WERI-Rb-1 (cell line): ENCODE data around the gene OTX1.

Source experiments
- DNase-seq: peaks from one replicate; pipeline ENCODE4 v3.0.0-alpha.2; 2020
- H3K27ac ChIP-seq: fragments of 250-450 bp; sonication (Bioruptor Pico); 2 replicates; pipeline ENCODE4 v1.5.1; 2020; ENCODE audit warnings: mild to moderate bottlenecking, moderate library complexity
- H3K27me3 ChIP-seq: fragments of 250-450 bp; sonication (Bioruptor Pico); 2 replicates; pipeline ENCODE4 v1.5.1; 2021; ENCODE audit warnings: mild to moderate bottlenecking, low read depth, moderate library complexity; ENCODE audit not compliant: insufficient read depth, severe bottlenecking
- H3K36me3 ChIP-seq: fragments of 250-450 bp; sonication (Bioruptor Pico); 2 replicates; pipeline ENCODE4 v1.5.1; 2020; ENCODE audit warnings: mild to moderate bottlenecking, moderate library complexity
- H3K4me3 ChIP-seq: 2 replicates; pipeline ENCODE4 v1.5.1; 2011; ENCODE audit warnings: low read depth, mild to moderate bottlenecking, control low read depth, low read length
- H3K9me3 ChIP-seq: fragments of 250-450 bp; sonication (Bioruptor Pico); 2 replicates; pipeline ENCODE4 v1.5.1; 2021; ENCODE audit warnings: mild to moderate bottlenecking, moderate library complexity; ENCODE audit not compliant: severe bottlenecking
- CTCF ChIP-seq: IDR thresholded peaks from 2 replicates; pipeline ENCODE4 v1.5.1; 2011; ENCODE audit warnings: low read depth, mild to moderate bottlenecking, control low read depth, inconsistent platforms, low read length

OTX1 gene

DNA sequence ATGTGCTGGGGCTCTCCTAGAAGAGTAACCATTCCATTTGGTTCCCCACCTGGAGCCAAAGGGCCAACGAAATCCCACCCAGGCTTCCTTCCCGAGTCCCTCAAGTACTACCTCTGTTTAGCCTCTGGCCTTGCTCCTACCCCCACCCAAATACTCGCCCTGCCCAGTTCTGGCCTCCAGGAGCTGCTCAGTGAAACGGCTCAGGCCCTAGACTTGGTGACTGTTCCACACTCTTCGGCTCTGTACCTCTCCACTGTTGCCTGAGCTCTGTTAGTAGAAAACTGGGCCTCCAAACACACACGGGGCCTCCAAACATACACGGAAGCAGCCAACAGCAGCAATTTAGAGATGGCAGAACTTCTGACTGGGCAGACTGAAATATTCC is 4.2 kb downstream of the OTX1 start:
- Histone ChIP-seq H3K4me3 (no peak overlapping the region), H3K27ac (no peak overlapping the region), H3K27me3 (peaks cover 76% of the 10 kb centered on the region), H3K9me3 (peaks cover 10% of the 10 kb centered on the region), H3K36me3 (no peaks in the 10 kb centered on the region)
- DNase-seq: no peak
- no peak for TF ChIP-seq CTCF

GRCh38 chr2:63055226-63056106 is 4.8 kb downstream of the OTX1 start:
- DNase-seq: peak; percentile 16
- H3K27ac ChIP-seq: no peak overlapping the region
- H3K27me3 ChIP-seq: peaks cover 77% of the 10 kb centered on the region
- no peak for TF ChIP-seq CTCF
- H3K36me3 ChIP-seq: no peaks in the 10 kb centered on the region
- no peak overlapping the region for H3K4me3 ChIP-seq
- peaks cover 10% of the 10 kb centered on the region for H3K9me3 ChIP-seq

GRCh38 chr2:63056107-63057050 is 5.7 kb downstream of the OTX1 start:
- Histone ChIP-seq H3K9me3 (peaks cover 10% of the 10 kb centered on the region), H3K27me3 (peaks cover 77% of the 10 kb centered on the region), H3K27ac (no peak overlapping the region), H3K36me3 (no peaks in the 10 kb centered on the region), H3K4me3 (peak overlapping the region; percentile 17; the same call in 1 of the 2 replicates)
- TF ChIP-seq CTCF: no peak
- DNase-seq: peak; percentile 59

- Histone ChIP-seq H3K27ac (no peak overlapping the region), H3K4me3 (no peak overlapping the region), H3K9me3 (peaks cover 10% of the 10 kb centered on the region), H3K27me3 (peaks cover 69% of the 10 kb centered on the region), H3K36me3 (no peaks in the 10 kb centered on the region)
- TF ChIP-seq CTCF: no peak
- no peak for DNase-seq
Observed at GRCh38 chr2:63057249-63058143, 6.9 kb downstream of the OTX1 start.
